Hepatocyte (in vitro differentiated cells): ENCODE results near the gene BST2.

Experiments
- EZH2 ChIP-seq: fragments of 200-600 bp; sonication (generic); IDR thresholded peaks from 2 replicates; pipeline ENCODE4 v1.6.1; 2016; ENCODE audit warnings: antibody characterized with exemption, mild to moderate bottlenecking, borderline replicate concordance
- EZH2phosphoT487 ChIP-seq: fragments of 200-600 bp; sonication (generic); IDR thresholded peaks from one replicate; pipeline ENCODE4 v1.6.1; 2018; ENCODE audit warnings: antibody characterized with exemption, mild to moderate bottlenecking, low read depth, moderate library complexity; ENCODE audit not compliant: unreplicated experiment, severe bottlenecking
- TF ChIP-seq, protein P1 (sequence below): fragments of 200-600 bp; sonication (generic); IDR thresholded peaks from 2 replicates; pipeline ENCODE4 v1.5.1; 2016; ENCODE audit warnings: antibody characterized with exemption, mild to moderate bottlenecking; ENCODE audit not compliant: poor library complexity

- TF ChIP-seq, protein P1, sequence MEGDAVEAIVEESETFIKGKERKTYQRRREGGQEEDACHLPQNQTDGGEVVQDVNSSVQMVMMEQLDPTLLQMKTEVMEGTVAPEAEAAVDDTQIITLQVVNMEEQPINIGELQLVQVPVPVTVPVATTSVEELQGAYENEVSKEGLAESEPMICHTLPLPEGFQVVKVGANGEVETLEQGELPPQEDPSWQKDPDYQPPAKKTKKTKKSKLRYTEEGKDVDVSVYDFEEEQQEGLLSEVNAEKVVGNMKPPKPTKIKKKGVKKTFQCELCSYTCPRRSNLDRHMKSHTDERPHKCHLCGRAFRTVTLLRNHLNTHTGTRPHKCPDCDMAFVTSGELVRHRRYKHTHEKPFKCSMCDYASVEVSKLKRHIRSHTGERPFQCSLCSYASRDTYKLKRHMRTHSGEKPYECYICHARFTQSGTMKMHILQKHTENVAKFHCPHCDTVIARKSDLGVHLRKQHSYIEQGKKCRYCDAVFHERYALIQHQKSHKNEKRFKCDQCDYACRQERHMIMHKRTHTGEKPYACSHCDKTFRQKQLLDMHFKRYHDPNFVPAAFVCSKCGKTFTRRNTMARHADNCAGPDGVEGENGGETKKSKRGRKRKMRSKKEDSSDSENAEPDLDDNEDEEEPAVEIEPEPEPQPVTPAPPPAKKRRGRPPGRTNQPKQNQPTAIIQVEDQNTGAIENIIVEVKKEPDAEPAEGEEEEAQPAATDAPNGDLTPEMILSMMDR: no peak
- TF ChIP-seq EZH2 (peak; percentile 15), EZH2phosphoT487 (no peak)
These were observed 49.2 kb upstream of the BST2 start for GRCh38 chr19:17454576-17455071.
